H9 (cell line): ENCODE results near the gene CD248. TPM values are rescaled to one million over a fixed set of nuclear protein-coding genes. Genes with fewer than 3 reads are reported as not detected.

Experiments
- DNase-seq: peaks from one replicate; pipeline ENCODE4 v3.0.0-alpha.2; 2017
- H2AFZ ChIP-seq: one replicate; pipeline ENCODE4 v1.6.1; 2013; ENCODE audit warnings: mild to moderate bottlenecking, low read length, control low read depth, moderate library complexity
- H2AK5ac ChIP-seq: 2 replicates; pipeline ENCODE4 v1.6.1; 2013; ENCODE audit warnings: low read length, control low read depth, mixed read lengths; ENCODE audit not compliant: insufficient read length
- H2BK120ac ChIP-seq: one replicate; pipeline ENCODE4 v1.6.1; 2013; ENCODE audit warnings: low read depth, mild to moderate bottlenecking, low read length, control low read depth, inconsistent platforms; ENCODE audit not compliant: poor library complexity, severe bottlenecking
- H2BK12ac ChIP-seq: 2 replicates; pipeline ENCODE4 v1.6.1; 2013; ENCODE audit warnings: low read length, control low read depth, mixed read lengths, low read depth; ENCODE audit not compliant: insufficient read length
- H2BK15ac ChIP-seq: 2 replicates; pipeline ENCODE4 v1.6.1; 2013; ENCODE audit warnings: low read depth, low read length, control low read depth
- H2BK20ac ChIP-seq: one replicate; pipeline ENCODE4 v1.6.1; 2013; ENCODE audit warnings: low read depth, mild to moderate bottlenecking, low read length, control low read depth, inconsistent platforms; ENCODE audit not compliant: poor library complexity, severe bottlenecking
- H2BK5ac ChIP-seq: 2 replicates; pipeline ENCODE4 v1.6.1; 2013; ENCODE audit warnings: low read length, control low read depth, mixed read lengths; ENCODE audit not compliant: insufficient read length
- H3K14ac ChIP-seq: 2 replicates; pipeline ENCODE4 v1.6.1; 2013; ENCODE audit warnings: low read length, control low read depth; ENCODE audit not compliant: insufficient read depth
- H3K18ac ChIP-seq: 2 replicates; pipeline ENCODE4 v1.6.1; 2013; ENCODE audit warnings: low read depth, mild to moderate bottlenecking, mixed read lengths, low read length, control low read depth; ENCODE audit not compliant: insufficient read length
- H3K23ac ChIP-seq: 2 replicates; pipeline ENCODE4 v1.6.1; 2013; ENCODE audit warnings: low read length, control low read depth, mixed read lengths, low read depth; ENCODE audit not compliant: insufficient read length
- H3K23me2 ChIP-seq: 2 replicates; pipeline ENCODE4 v1.6.1; 2013; ENCODE audit warnings: low read depth, mild to moderate bottlenecking, mixed read lengths, low read length, control low read depth; ENCODE audit not compliant: insufficient read length, poor library complexity, severe bottlenecking
- H3K27ac ChIP-seq: 2 replicates; pipeline ENCODE4 v1.5.1; 2013; ENCODE audit warnings: low read length, control low read depth, mixed read lengths, low read depth; ENCODE audit not compliant: insufficient read length
- H3K27me3 ChIP-seq: 2 replicates; pipeline ENCODE4 v1.6.1; 2013; ENCODE audit warnings: low read length, control low read depth, inconsistent platforms; ENCODE audit not compliant: insufficient read depth
- H3K4ac ChIP-seq: 2 replicates; pipeline ENCODE4 v1.6.1; 2013; ENCODE audit warnings: low read depth, mild to moderate bottlenecking, control low read depth, inconsistent platforms, low read length, moderate library complexity
- H3K4me1 ChIP-seq: 2 replicates; pipeline ENCODE4 v1.6.1; 2013; ENCODE audit warnings: low read length, control low read depth, inconsistent platforms; ENCODE audit not compliant: insufficient read depth
- H3K4me2 ChIP-seq: 2 replicates; pipeline ENCODE4 v1.6.1; 2013; ENCODE audit warnings: low read length, control low read depth, mixed read lengths; ENCODE audit not compliant: insufficient read length, insufficient read depth
- H3K56ac ChIP-seq: 2 replicates; pipeline ENCODE4 v1.6.1; 2013; ENCODE audit warnings: low read depth, mild to moderate bottlenecking, mixed read lengths, low read length, control low read depth; ENCODE audit not compliant: insufficient read length
- H3K79me1 ChIP-seq: 2 replicates; pipeline ENCODE4 v1.6.1; 2013; ENCODE audit warnings: low read depth, mild to moderate bottlenecking, moderate library complexity, low read length, control low read depth, inconsistent platforms; ENCODE audit not compliant: insufficient read depth, poor library complexity, severe bottlenecking
- H3K79me2 ChIP-seq: 2 replicates; pipeline ENCODE4 v1.6.1; 2013; ENCODE audit warnings: low read length, control low read depth, inconsistent platforms; ENCODE audit not compliant: insufficient read depth
- H3K9ac ChIP-seq: 2 replicates; pipeline ENCODE4 v1.6.1; 2013; ENCODE audit warnings: low read length, control low read depth, mixed read lengths; ENCODE audit not compliant: insufficient read length; ENCODE audit errors: extremely low read depth
- H3K9me3 ChIP-seq: one replicate; pipeline ENCODE4 v1.6.1; 2013; ENCODE audit warnings: low read depth, low read length, inconsistent platforms; ENCODE audit not compliant: control insufficient read depth
- H3T11ph ChIP-seq: one replicate; pipeline ENCODE4 v1.6.1; 2013; ENCODE audit warnings: mild to moderate bottlenecking, low read length, control low read depth, inconsistent platforms
- H4K20me1 ChIP-seq: one replicate; pipeline ENCODE4 v1.6.1; 2013; ENCODE audit not compliant: control insufficient read depth, insufficient read length, insufficient read depth
- H4K5ac ChIP-seq: 2 replicates; pipeline ENCODE4 v1.6.1; 2013; ENCODE audit warnings: low read depth, mild to moderate bottlenecking, mixed read lengths, low read length, control low read depth; ENCODE audit not compliant: insufficient read length
- H4K8ac ChIP-seq: replicated peaks from 2 replicates; pipeline ENCODE4 v1.6.1; 2013; ENCODE audit warnings: low read length, control low read depth, mixed read lengths, low read depth; ENCODE audit not compliant: insufficient read length
- H4K91ac ChIP-seq: 2 replicates; pipeline ENCODE4 v1.6.1; 2013; ENCODE audit warnings: low read depth, mild to moderate bottlenecking, moderate library complexity, mixed read lengths, low read length, control low read depth; ENCODE audit not compliant: insufficient read length
- H3K27ac Mint-ChIP-seq, 3 experiments: 2 replicates in 2 of 3; 3 replicates in 1 of 3; pipeline ENCODE4 v1.8.0; 2020 to 2021; ENCODE audit warnings: mixed read lengths in 3 of 3, mild to moderate bottlenecking in 1 of 3, moderate library complexity in 1 of 3
- H3K27me3 Mint-ChIP-seq: 2 replicates; pipeline ENCODE4 v1.8.0; 2021; ENCODE audit warnings: low read depth, mild to moderate bottlenecking, moderate library complexity, mixed read lengths
- H3K36me3 Mint-ChIP-seq, 3 experiments: 2 replicates in 2 of 3; 3 replicates in 1 of 3; pipeline ENCODE4 v1.8.0; 2020 to 2021; ENCODE audit warnings: low read depth in 3 of 3, mixed read lengths in 3 of 3; ENCODE audit not compliant: insufficient read depth in 1 of 3
- H3K4me1 Mint-ChIP-seq, 2 experiments: 2 replicates each; pipeline ENCODE4 v1.8.0; 2020; ENCODE audit warnings: mixed read lengths in 2 of 2
- H3K4me3 Mint-ChIP-seq, 2 experiments: 2 replicates in 1 of 2; 3 replicates in 1 of 2; pipeline ENCODE4 v1.8.0; 2020 to 2021; ENCODE audit warnings: mild to moderate bottlenecking in 2 of 2, mixed read lengths in 2 of 2, moderate library complexity in 1 of 2
- H3K9me3 Mint-ChIP-seq, 2 experiments: 2 replicates in 1 of 2; 3 replicates in 1 of 2; pipeline ENCODE4 v1.8.0; 2020; ENCODE audit warnings: mild to moderate bottlenecking in 2 of 2, mixed read lengths in 2 of 2, moderate library complexity in 1 of 2
- CTCF ChIP-seq: fragments of 200-600 bp; sonication (generic); conservative IDR thresholded peaks from 3 replicates; pipeline ENCODE4 v1.8.0; 2021; ENCODE audit warnings: antibody characterized with exemption, mild to moderate bottlenecking
- WGBS: extraction: QIAGEN DNeasy Blood & Tissue Kit; methylation state at CpG from one replicate; pipeline ENCODE4 v1.1.7; 2013; ENCODE audit warnings: missing lambda C conversion rate, low lambda C conversion rate, mixed read lengths; ENCODE audit not compliant: insufficient read length; ENCODE audit errors: extremely low coverage; 5-methylcytosine and 5-hydroxymethylcytosine counted together
- total RNA-seq: library from RNA; stranded (reverse); gene quantifications from 2 replicates; pipeline ENCODE4 v1.2.1, GENCODE V29; 2021

The CD248 gene
- total RNA-seq, 1 experiment from 2014 or later: 1.5 TPM

- H3K18ac ChIP-seq: peak overlapping the region; percentile 17
- H4K8ac ChIP-seq: no peak overlapping the region
- no peak overlapping the region for H4K5ac ChIP-seq
- H2AFZ ChIP-seq: no peak overlapping the region
- H3K4me1 ChIP-seq: peaks cover 2% of the 10 kb centered on the region; the same call in 1 of the 2 replicates
- H3K4me2 ChIP-seq: no peak overlapping the region
- no peak overlapping the region for H3K27ac ChIP-seq
- Mint-ChIP-seq H3K36me3 (peaks cover 8 to 18% (median 16%) of the 10 kb centered on the region in 3 experiments), H3K4me3 (peak overlapping the region in 1 of 2 experiments; percentile 48; a peak in 1 of 5 replicates), H3K27me3 (peaks cover 29% of the 10 kb centered on the region), H3K4me1 (peaks cover 26 to 34% of the 10 kb centered on the region in 2 experiments), H3K9me3 (peaks cover 14 to 20% of the 10 kb centered on the region in 2 experiments), H3K27ac (peak overlapping the region in 1 of 3 experiments; percentile 82; a peak in 1 of 7 replicates)
- no peaks in the 10 kb centered on the region for H3K27me3 ChIP-seq
- H3K9ac ChIP-seq: no peak overlapping the region
- no peak overlapping the region for H2BK5ac ChIP-seq
- no peak overlapping the region for H2BK12ac ChIP-seq
- H3K79me1 ChIP-seq: no peaks in the 10 kb centered on the region
- H2BK20ac ChIP-seq: no peak overlapping the region
- no peak overlapping the region for H3K56ac ChIP-seq
- no peaks in the 10 kb centered on the region for H3K9me3 ChIP-seq
- no CpG with 5 or more reads among the region's 52 CpGs for WGBS
- H2BK120ac ChIP-seq: no peak overlapping the region
- no peak overlapping the region for H3T11ph ChIP-seq
- no peak overlapping the region for H3K4ac ChIP-seq
- no peak for DNase-seq
- H2BK15ac ChIP-seq: no peak overlapping the region
- H3K23ac ChIP-seq: no peak overlapping the region
- H3K79me2 ChIP-seq: no peaks in the 10 kb centered on the region
- H4K20me1 ChIP-seq: no peaks in the 10 kb centered on the region
- TF ChIP-seq CTCF: no peak
- peak overlapping the region; percentile 48 for H4K91ac ChIP-seq
- H3K23me2 ChIP-seq: peaks cover 12% of the 10 kb centered on the region
- H2AK5ac ChIP-seq: no peak overlapping the region
- H3K14ac ChIP-seq: 0 out of 2 replicates have a peak overlapping the region, but pooled peaks have one; percentile 4
These were observed 678 bp downstream of the CD248 start for GRCh38 chr11:66315921-66316811.
